GM08714 (cell line): ENCODE measurements around the gene ATXN1.

Source experiments
- H3K4me3 ChIP-seq: fragments of 200-500 bp; sonication (Bioruptor generic); 2 replicates; pipeline ENCODE4 v1.5.1; 2014; ENCODE audit warnings: mild to moderate bottlenecking, low read length, inconsistent platforms
- ZNF274 ChIP-seq: IDR thresholded peaks from 2 replicates; pipeline ENCODE4 v1.6.1; 2012; ENCODE audit warnings: mild to moderate bottlenecking, low read depth, low read length

The ATXN1 gene

GRCh38 chr6:16731478-16732051 lies 29.7 kb downstream of the ATXN1 start:
- no peak for TF ChIP-seq ZNF274

GRCh38 chr6:16730738-16731477 lies 30.4 kb downstream of the ATXN1 start:
- H3K4me3 ChIP-seq: peak overlapping the region; percentile 51; the same call in 1 of the 2 replicates
- no peak for TF ChIP-seq ZNF274

More at GRCh38 chr6:16731478-16732051, 29.7 kb downstream of the ATXN1 start:
- peak overlapping the region; percentile 51; the same call in 1 of the 2 replicates for H3K4me3 ChIP-seq

DNA sequence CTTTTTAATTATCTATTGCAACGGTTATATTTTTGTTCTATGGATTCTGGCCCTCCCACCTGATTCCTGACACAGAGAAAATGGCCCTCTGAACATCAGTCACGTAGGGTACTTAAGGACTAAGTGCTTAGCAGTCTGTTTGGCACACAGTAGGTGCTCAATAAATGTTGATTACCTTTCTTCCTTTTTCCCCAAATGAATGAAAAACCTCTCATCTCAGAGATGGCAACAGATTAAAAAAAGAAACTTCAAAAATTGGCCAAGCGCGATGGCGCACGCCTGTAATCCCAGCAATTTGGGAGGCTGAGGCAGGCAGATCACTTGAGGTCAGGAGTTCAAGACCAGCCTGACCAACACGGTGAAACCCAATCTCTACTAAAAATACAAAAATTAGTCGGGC lies 31.5 kb downstream of the ATXN1 start:
- no peak for TF ChIP-seq ZNF274
- no peak overlapping the region for H3K4me3 ChIP-seq

GRCh38 chr6:16729183-16729691 lies 32.0 kb downstream of the ATXN1 start:
- TF ChIP-seq ZNF274: no peak
- no peak overlapping the region for H3K4me3 ChIP-seq

- no peak for TF ChIP-seq ZNF274
- no peak overlapping the region for H3K4me3 ChIP-seq
These were observed 32.6 kb downstream of the ATXN1 start for GRCh38 chr6:16728513-16729182.

GRCh38 chr6:16727996-16728395 lies 33.3 kb downstream of the ATXN1 start:
- H3K4me3 ChIP-seq: no peak overlapping the region

GRCh38 chr6:16725145-16725864 lies 36.0 kb downstream of the ATXN1 start:
- TF ChIP-seq ZNF274: no peak
- H3K4me3 ChIP-seq: no peak overlapping the region

More at GRCh38 chr6:16727996-16728395, 33.3 kb downstream of the ATXN1 start:
- no peak for TF ChIP-seq ZNF274

- no peak for TF ChIP-seq ZNF274
- H3K4me3 ChIP-seq: no peak overlapping the region
These were observed 37.4 kb downstream of the ATXN1 start for GRCh38 chr6:16723826-16724225.

DNA sequence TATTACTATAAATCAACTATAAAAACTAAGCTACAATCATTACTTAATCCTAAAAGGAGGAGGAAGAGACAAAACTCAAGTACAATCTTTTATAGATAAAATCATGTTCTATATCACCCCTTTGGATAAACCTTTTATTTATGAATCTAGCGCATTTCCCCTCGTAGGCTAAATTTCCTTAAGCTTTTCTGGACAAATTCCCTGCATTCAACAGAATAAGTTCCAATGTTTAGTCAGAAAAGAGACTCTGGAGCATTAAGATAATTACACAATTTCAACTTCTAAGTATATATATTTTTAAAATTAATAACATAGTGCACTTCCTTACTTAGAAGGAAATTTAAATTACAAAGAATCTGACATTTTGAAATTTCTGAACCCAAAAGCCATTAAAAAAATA lies 37.9 kb downstream of the ATXN1 start:
- TF ChIP-seq ZNF274: no peak
- H3K4me3 ChIP-seq: no peak overlapping the region

DNA sequence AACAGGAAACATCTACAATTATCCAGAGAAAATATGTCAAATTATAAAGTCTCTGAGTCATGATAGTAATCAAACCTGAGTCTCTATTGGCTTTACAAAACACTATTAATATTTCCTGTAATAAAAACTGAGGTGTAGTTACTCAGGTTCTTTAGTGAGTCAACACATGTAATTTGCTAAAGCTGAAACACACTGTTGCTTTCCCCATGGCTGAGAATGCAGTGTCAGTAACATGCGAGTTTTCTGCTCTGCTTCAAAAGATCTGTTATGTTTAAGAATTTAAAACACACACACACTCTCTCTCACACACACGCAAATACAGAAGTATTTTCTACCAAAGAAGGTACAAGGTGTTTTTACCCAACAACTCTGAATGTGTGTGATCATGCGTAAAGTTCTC lies 38.6 kb downstream of the ATXN1 start:
- H3K4me3 ChIP-seq: no peak overlapping the region
- TF ChIP-seq ZNF274: no peak

DNA sequence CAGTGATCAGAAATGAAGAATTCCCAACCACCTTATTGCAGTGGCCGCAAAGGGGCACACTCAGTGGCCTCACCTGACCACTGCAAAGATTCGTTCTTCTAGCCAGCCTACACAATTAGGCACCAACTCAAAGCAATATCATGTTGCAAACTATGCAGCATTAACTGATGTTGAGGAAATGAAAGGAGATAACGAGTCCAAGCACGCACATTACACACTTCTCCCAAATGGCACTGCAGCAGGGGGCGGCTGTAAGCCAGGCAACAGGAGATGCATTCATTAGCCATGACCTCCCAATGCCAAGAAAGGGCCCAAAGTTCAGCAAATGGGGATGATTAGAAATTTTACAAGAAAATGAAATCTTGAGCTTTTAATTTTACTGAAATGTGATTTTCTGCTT lies 39.3 kb downstream of the ATXN1 start:
- no peak overlapping the region for H3K4me3 ChIP-seq
- no peak for TF ChIP-seq ZNF274

DNA sequence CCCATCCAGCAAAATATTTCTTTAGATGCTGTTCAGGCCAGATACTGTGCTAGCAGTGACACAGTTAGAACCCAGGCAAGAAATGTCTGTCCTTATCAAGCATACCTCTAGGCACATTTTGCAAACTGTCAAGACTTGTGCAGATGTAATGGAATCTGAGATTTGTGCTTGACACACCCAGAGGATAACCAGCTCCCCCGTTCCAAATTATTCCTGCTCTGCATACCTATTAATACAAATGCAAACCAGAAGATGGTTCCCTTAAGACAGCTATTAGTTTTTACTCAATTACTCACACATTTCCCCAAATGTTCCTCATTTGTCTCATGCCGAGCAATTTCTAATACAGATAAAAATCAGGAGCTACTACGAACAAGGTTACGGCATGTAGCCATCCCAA lies 40.4 kb downstream of the ATXN1 start:
- no peak for TF ChIP-seq ZNF274
- H3K4me3 ChIP-seq: no peak overlapping the region

DNA sequence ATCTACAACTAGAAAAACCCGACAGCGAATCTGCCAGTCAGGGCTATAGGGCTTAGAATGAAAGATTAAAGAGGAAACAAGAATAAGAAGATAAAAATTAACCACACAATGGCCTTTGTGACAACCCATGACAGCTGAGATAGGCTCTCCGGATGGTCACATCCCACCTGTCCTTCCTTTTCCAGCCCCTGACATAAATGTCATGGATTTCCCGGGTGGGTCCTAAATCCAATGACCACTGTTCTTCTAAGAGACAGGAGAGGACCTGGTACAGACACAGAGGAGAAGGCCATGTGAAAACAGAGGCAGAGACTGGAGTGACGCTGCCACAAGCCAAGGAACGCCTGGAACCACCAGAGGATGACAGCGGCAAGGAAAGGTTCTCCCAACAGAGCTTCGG lies 41.8 kb downstream of the ATXN1 start:
- H3K4me3 ChIP-seq: no peak overlapping the region

DNA sequence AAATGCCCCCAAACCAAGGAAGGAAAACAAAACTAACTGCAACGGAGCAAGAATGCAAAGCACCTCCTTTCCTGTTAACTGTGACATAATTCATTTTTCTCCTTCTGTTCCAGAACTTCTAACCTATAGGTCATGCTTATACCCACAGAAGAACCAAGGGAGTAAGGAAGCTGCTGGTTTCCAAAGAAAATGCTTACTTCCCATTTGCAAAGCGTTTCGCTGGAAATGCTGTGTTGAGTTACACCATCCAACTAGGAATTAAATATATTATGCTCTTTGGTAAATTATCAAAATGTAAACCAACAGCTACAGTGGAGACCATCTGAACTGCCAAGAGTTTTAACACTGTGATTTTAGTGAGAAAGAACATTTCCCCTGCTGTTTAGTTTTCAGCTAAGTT lies 42.9 kb downstream of the ATXN1 start:
- no peak overlapping the region for H3K4me3 ChIP-seq
- no peak for TF ChIP-seq ZNF274

More for the DNA sequence above, 41.8 kb downstream of the ATXN1 start:
- TF ChIP-seq ZNF274: no peak
